OCI-LY1 (cell line): ENCODE results near the gene CD2AP.

Experiments
- H2AFZ ChIP-seq: fragments of 200-600 bp; sonication (generic), shearing (Covaris generic); 2 replicates; pipeline ENCODE4 v1.6.0; 2014; ENCODE audit warnings: antibody characterized with exemption, mild to moderate bottlenecking, low read length
- H3F3A ChIP-seq: fragments of 200-600 bp; sonication (generic), shearing (Covaris generic); 2 replicates; pipeline ENCODE4 v1.6.0; 2014; ENCODE audit warnings: mild to moderate bottlenecking, antibody characterized with exemption, low read length, moderate library complexity; ENCODE audit not compliant: insufficient read depth
- H3K27ac ChIP-seq: fragments of 200-600 bp; sonication (generic); 2 replicates; pipeline ENCODE4 v1.5.1; 2014; ENCODE audit warnings: low read length, mixed run types, mild to moderate bottlenecking, low read depth; ENCODE audit not compliant: poor library complexity, severe bottlenecking
- H3K27me3 ChIP-seq: fragments of 200-600 bp; sonication (generic); 2 replicates; pipeline ENCODE4 v1.6.0; 2014; ENCODE audit warnings: antibody characterized with exemption, mild to moderate bottlenecking, low read length, moderate library complexity; ENCODE audit not compliant: insufficient read depth
- H3K36me3 ChIP-seq: fragments of 200-600 bp; sonication (generic); 2 replicates; pipeline ENCODE4 v1.6.1; 2014; ENCODE audit warnings: mild to moderate bottlenecking, antibody characterized with exemption, low read length, moderate library complexity, mixed read lengths; ENCODE audit not compliant: insufficient read depth
- H3K4me1 ChIP-seq: fragments of 200-600 bp; sonication (generic); 2 replicates; pipeline ENCODE4 v1.5.1; 2014; ENCODE audit warnings: mild to moderate bottlenecking, low read length, moderate library complexity; ENCODE audit not compliant: insufficient read depth, severe bottlenecking
- H3K4me2 ChIP-seq: fragments of 200-600 bp; sonication (generic), shearing (Covaris generic); 2 replicates; pipeline ENCODE4 v1.6.1; 2014; ENCODE audit warnings: low read length
- H3K4me3 ChIP-seq: fragments of 200-600 bp; sonication (generic); 2 replicates; pipeline ENCODE4 v1.5.1; 2014; ENCODE audit warnings: low read length, low read depth, mild to moderate bottlenecking, mixed read lengths; ENCODE audit not compliant: poor library complexity, severe bottlenecking
- H3K79me2 ChIP-seq: fragments of 200-600 bp; shearing (Covaris generic); 2 replicates; pipeline ENCODE4 v1.6.1; 2016; ENCODE audit warnings: mixed run types, low read length, mixed read lengths; ENCODE audit not compliant: insufficient read depth
- H3K9ac ChIP-seq: fragments of 200-600 bp; sonication (generic), shearing (Covaris generic); 2 replicates; pipeline ENCODE4 v1.6.1; 2014; ENCODE audit warnings: mild to moderate bottlenecking, low read length, mixed read lengths
- H3K9me2 ChIP-seq: fragments of 200-600 bp; sonication (generic), shearing (Covaris generic); 2 replicates; pipeline ENCODE4 v1.6.1; 2014; ENCODE audit warnings: low read depth, mild to moderate bottlenecking, low read length, mixed read lengths
- H3K9me3 ChIP-seq: fragments of 200-600 bp; shearing (Covaris generic); 2 replicates; pipeline ENCODE4 v1.6.1; 2014; ENCODE audit warnings: low read length, mixed read lengths
- H4K20me1 ChIP-seq: fragments of 200-600 bp; sonication (generic), shearing (Covaris generic); 2 replicates; pipeline ENCODE4 v1.6.0; 2016; ENCODE audit warnings: mild to moderate bottlenecking, low read length; ENCODE audit not compliant: insufficient read depth
- CTCF ChIP-seq: fragments of 200-600 bp; sonication (generic), shearing (Covaris generic); IDR thresholded peaks from 2 replicates; pipeline ENCODE4 v1.5.1; 2017; ENCODE audit warnings: mild to moderate bottlenecking, antibody characterized with exemption, low read length, moderate library complexity, mixed read lengths
- EZH2 ChIP-seq: fragments of 200-600 bp; sonication (generic), shearing (Covaris generic); IDR thresholded peaks from 2 replicates; pipeline ENCODE4 v1.8.0; 2017; ENCODE audit warnings: borderline replicate concordance, mixed run types, mild to moderate bottlenecking, antibody characterized with exemption, low read length, moderate library complexity, mixed read lengths

The CD2AP gene

GRCh38 chr6:47446669-47447330, 30.8 kb upstream of the CD2AP start:
- H3K9ac ChIP-seq: no peak overlapping the region
- no peak overlapping the region for H3K4me3 ChIP-seq
- no peak for TF ChIP-seq EZH2
- no peak for TF ChIP-seq CTCF
- no peaks in the 10 kb centered on the region for H3K9me3 ChIP-seq
- H3K4me1 ChIP-seq: peaks cover 10% of the 10 kb centered on the region
- no peaks in the 10 kb centered on the region for H3K9me2 ChIP-seq
- no peak overlapping the region for H3K27ac ChIP-seq
- H3K36me3 ChIP-seq: no peaks in the 10 kb centered on the region
- no peak overlapping the region for H3K4me2 ChIP-seq
- H4K20me1 ChIP-seq: no peaks in the 10 kb centered on the region
- peak overlapping the region; percentile 91 for H2AFZ ChIP-seq
- no peaks in the 10 kb centered on the region for H3F3A ChIP-seq
- no peaks in the 10 kb centered on the region for H3K27me3 ChIP-seq
- no peaks in the 10 kb centered on the region for H3K79me2 ChIP-seq

- no peak overlapping the region for H3K9ac ChIP-seq
- H3K9me2 ChIP-seq: no peaks in the 10 kb centered on the region
- H2AFZ ChIP-seq: no peak overlapping the region
- H3K36me3 ChIP-seq: no peaks in the 10 kb centered on the region
- no peaks in the 10 kb centered on the region for H3K27me3 ChIP-seq
- H4K20me1 ChIP-seq: no peaks in the 10 kb centered on the region
- H3K27ac ChIP-seq: no peak overlapping the region
- no peaks in the 10 kb centered on the region for H3F3A ChIP-seq
- TF ChIP-seq EZH2: no peak
- no peak for TF ChIP-seq CTCF
- no peaks in the 10 kb centered on the region for H3K79me2 ChIP-seq
- no peak overlapping the region for H3K4me3 ChIP-seq
- H3K4me2 ChIP-seq: no peak overlapping the region
- peaks cover 10% of the 10 kb centered on the region for H3K4me1 ChIP-seq
- no peaks in the 10 kb centered on the region for H3K9me3 ChIP-seq
Observed at GRCh38 chr6:47447722-47448121, 29.9 kb upstream of the CD2AP start.

GRCh38 chr6:47451162-47451561, 26.4 kb upstream of the CD2AP start:
- no peak overlapping the region for H3K4me3 ChIP-seq
- no peak overlapping the region for H3K27ac ChIP-seq
- no peak overlapping the region for H3K4me2 ChIP-seq
- H3K9me3 ChIP-seq: no peaks in the 10 kb centered on the region
- H3K9me2 ChIP-seq: no peaks in the 10 kb centered on the region
- no peaks in the 10 kb centered on the region for H3K36me3 ChIP-seq
- H3K4me1 ChIP-seq: peaks cover 10% of the 10 kb centered on the region
- no peaks in the 10 kb centered on the region for H4K20me1 ChIP-seq
- no peak for TF ChIP-seq CTCF
- TF ChIP-seq EZH2: no peak
- no peaks in the 10 kb centered on the region for H3K27me3 ChIP-seq
- H3K9ac ChIP-seq: no peak overlapping the region
- H3K79me2 ChIP-seq: no peaks in the 10 kb centered on the region
- H2AFZ ChIP-seq: no peak overlapping the region
- H3F3A ChIP-seq: no peaks in the 10 kb centered on the region
